SK-N-SH treated with all-trans-retinoic acid at 6 μM for 48 hours (cell line): ENCODE data around the gene STK38L.

Experiments used
- PATZ1 ChIP-seq: fragments of 250-450 bp; sonication (Bioruptor Pico); IDR thresholded peaks from 2 replicates; pipeline ENCODE4 v1.8.0; 2020; ENCODE audit warnings: mild to moderate bottlenecking, moderate library complexity, borderline replicate concordance
- ZC3H10 ChIP-seq: fragments of 250-450 bp; sonication (Bioruptor Pico); IDR thresholded peaks from 2 replicates; pipeline ENCODE4 v1.5.1; 2021; ENCODE audit warnings: mild to moderate bottlenecking, moderate library complexity

GRCh38 chr12:27333403-27334009 is 89.4 kb downstream of the STK38L start:
- TF ChIP-seq PATZ1 (no peak), ZC3H10 (CRISPR knock-in tag) (no peak)
